ENCODE measurements around the gene SPOCK1.

The SPOCK1 gene

DNA sequence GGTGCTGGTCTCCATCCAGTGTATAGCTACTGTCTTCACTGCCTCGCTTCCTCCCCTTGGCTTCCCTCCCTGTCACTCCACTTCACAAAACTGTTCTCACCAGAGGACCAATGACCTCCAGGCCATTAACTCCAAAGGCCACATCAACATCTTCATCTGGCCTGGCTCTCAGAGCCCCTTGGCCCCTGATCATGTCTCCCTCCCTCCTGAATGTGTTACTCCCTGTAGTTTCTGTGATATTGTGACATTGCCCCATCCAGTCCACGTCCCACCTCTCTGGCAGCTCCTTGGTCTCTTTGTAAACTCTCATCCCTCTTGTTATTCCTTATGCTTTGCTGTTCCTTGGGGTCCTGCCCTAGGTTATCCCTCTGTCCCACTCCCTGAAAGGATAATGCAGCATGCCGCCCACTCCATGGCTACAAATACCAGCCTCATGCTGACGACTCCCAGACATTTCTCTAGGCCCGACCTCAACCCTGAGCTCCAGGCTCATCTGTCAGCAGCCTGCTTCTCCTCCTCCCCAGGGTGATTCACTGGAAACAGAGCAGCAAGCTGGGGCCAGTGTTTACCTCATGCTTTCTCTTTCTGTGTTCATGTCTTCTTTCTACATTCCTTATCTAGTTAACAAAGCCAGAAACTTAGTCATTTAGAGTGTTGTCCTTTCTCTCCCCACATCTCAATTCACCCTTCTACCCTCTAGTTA, 312.2 kb downstream of the SPOCK1 start:
- DNase-seq, result no peak

DNA sequence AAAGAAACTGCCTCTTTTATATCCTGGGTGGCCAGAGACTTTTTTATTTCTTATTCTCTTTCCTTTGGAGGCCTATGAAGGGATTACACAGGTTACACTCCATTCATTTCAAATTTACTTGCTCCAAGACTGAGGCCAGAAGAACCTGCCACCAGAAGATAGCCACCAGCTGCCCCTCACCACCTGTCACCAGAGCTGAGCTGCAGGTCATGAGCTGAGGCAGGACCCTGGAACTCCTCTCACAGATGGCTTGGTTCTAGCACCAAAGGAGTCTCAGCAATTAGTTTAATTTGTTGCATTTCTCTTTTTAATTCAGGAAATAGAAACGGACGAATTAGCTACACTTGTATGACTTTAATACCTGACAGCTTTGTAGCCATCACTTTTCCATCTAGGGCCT, 313.9 kb downstream of the SPOCK1 start:
- no peak for DNase-seq

DNA sequence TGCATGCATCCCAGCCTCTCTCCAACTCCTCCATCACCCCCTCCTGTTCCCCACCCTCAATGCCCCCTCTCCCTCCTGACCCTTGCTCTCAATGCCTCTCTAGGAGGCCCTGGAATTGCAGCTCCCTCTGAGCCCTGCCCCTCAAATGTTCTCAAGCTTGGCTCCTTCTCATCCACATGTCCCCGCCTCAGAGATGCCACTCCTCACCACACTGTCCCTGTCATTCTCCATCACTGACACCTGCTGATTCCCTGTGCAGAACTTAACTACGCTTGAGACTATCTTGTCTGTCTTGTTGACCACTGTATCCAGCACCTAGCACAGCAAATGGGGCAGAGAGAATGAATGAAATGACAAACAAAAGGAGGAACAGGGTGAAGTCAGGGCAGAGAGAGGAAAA, 314.4 kb downstream of the SPOCK1 start:
- no peak for DNase-seq

DNA sequence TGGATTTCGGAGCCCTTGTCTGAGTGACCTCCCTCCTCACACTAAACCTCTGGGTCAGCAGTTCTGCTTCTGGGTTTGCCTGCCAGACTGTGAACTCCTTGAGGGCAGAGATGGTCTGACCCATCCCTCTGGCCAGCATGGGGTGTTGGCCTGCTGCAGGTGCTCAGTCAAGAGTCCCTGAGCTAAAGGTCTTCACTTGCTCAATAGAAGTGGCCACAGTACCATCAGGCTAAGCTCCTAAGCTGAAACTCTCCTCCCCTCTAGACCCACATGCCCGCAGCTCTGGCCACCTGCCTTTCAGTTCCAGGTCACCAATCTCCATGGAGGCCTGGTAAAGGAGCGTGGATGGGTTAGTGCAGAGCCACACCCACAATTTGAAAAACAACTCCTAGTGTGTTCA, 316.6 kb downstream of the SPOCK1 start:
- DNase-seq, result no peak

DNA sequence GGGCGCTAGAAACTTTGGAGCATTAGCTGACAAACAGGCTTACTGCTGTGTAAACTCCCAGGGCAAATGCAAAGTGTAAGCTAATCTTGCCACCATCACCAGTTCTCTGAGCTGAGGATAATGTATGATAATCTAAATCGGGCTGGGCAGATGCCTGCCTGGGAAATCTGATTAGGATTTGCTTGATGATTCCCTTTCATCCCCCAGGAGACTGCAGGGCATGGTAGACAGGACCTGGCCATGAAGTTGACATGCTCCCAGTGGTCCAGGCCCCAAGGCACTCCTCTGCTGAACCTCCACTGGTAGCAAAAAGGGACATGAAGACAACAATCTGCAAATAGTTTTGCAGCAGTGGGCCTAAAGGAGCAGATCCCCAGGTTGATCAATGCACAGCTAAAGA, 317.5 kb downstream of the SPOCK1 start:
- DNase-seq, result no peak

DNA sequence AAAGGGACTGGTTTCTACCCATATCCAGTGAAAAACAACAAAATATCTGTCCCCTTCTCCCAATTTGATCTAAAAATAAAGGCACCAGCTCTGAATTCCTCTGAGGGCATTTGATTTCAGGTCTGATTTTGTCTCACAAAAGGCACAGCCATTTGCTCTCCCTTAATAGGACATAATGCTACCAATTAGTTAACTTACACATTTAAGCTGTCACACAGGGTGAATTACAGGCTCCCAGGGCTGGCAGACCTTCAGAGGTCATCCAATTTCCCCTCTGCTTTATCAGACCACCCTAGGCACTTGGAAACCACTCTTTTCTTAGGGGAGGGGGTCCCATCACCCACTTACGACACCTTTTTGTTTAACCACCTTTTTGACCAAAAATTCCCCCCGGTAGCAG, 319.9 kb downstream of the SPOCK1 start:
- DNase-seq, result no peak

DNA sequence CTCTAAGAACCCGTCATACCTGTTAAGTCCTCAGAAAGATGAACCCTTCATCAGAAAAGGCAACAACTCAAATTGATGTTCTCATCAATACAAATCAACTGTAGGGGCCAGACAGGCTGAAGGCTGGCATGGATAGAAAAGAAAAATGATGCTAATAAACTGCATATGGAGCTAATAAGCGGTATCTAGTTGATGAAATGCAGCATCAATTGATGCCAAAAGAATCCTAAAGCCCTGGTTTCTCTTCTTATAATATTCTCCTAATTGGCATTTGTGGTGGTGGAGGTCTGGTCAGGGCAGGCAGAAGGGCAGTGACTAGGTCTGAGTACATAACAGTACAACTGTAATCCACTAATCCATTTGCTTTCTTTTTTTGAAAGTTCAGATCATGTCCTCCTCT, 322.5 kb downstream of the SPOCK1 start:
- no peak for DNase-seq

DNA sequence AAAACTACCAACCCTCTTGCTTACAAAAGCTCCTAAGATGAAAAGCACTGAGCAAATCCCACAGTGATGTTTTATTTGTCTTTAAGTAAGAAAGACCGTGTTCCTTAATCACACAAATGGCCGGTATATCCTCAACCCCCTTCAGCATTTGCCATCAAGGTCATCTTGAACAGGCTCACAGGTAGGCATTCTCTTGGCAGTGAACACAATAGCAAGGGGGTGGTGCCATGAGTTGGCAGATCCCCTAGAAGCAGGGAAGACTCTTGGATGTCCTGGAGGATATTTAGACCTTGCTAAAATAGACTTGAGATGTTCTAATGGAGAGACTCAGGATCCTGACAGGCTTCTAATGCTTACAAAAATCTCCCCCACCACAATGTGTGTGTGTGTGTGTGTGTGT, 323.0 kb downstream of the SPOCK1 start:
- DNase-seq, result no peak

DNA sequence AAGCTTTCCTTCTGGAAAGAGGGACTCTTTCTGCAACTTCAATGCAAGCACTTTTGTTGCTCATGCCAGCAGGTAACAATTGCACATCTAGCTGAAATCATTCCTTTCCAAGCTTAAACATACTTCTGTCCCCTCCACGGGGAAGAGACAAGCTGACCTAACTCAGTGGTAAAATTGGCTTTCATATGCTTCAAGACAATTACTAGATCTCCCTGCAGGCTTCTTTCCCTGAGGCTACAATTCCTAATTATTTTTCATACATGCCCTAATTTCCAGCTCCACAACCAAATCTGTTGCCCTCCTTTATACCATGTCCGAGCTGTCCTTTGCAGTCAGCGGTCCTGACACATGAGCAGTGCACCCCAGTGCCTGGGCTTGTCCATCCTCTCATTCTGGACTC, 324.9 kb downstream of the SPOCK1 start:
- DNase-seq, result no peak

DNA sequence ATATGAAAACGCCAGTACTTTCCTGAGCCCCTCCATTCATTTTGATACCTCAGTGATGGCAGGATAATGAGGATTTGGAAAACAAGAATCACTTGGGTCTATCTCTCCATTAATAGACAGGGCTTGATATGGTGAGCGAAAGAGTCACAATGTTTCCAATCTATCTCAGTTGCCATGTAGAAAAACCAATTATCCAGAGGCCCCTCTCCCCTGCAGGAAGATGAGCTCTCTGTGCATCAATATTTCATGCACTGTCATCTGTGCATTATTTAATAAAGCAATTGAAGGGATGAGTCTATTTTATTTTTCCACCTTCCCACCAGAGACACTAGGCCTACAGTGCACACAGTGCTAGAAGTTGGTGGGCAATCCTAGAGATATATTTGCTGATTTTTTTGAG, 326.9 kb downstream of the SPOCK1 start:
- no peak for DNase-seq

DNA sequence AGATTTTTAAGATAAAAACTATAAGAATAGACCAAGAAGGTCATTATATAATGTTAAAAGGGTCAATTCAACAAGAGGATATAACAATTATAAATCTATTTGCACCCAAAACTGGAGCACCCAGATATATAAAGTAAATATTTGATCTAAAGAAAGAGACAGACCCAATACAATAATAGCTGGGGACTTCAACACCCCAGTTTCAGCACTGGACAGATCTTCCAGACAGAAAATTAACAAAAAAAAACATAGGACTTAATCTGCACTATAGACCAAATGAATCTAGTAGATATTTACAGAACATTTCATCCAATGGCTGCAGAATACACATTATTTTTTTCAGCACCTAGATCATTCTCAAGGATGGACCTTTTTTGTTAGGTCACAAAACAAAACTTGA, 331.9 kb downstream of the SPOCK1 start:
- DNase-seq, result no peak

DNA sequence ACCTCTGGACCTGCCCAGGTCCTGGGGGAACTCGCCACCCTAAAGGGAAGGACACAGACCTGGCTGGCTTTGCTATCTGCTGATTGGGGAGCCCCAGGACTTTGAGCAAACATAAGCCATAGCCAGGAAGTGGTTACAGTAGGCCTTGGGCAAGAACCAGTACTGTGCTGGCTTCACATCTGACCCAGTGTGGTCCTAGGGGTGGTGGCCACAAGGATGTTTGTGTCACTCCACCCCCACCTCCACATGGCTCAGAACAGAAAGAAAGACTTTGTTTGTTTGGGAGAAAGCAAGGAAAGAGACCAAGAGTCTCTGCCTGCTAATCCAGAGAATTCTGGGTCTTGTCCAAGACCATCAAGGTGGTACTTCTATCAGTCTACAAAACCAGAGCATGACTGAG, 334.2 kb downstream of the SPOCK1 start:
- no peak for DNase-seq

DNA sequence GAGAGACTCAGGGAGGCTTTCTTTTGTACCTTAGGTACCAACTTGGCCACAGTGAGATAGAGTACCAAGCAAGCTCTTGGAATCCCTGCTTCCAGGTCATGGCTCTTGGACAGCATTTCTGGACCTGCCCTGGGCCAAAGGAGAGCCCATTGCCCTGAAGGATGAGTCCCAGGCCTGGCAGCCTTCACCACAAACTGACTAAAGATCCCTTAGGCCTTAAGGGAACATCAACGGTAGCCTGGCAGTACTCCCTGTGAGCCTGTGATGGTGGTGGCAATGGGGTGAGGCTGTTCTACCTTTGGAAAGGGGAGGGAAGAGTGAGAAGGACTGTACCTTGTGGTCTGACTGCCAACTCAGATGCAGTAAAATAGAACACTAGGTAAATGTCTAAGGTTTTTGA, 334.6 kb downstream of the SPOCK1 start:
- DNase-seq, result no peak

DNA sequence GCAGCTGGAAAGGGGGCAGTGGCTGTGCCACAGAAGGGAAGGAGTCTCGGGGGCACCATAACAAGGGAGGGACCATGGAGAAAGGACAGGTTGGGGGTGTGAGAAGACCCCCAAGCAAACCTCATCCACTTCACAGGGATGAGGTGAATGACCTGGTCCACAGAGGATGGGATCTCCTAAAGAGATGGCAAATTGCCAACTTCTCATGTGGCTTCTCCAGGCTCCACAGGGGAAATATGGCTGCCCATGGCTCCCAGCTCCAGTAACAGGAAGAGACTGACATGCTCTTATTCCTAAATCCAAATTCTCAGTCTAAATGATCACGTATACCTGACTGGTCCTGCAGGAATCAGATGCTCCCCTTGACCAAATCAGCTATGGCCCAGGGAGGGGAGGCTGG, 340.4 kb downstream of the SPOCK1 start:
- no peak for DNase-seq

DNA sequence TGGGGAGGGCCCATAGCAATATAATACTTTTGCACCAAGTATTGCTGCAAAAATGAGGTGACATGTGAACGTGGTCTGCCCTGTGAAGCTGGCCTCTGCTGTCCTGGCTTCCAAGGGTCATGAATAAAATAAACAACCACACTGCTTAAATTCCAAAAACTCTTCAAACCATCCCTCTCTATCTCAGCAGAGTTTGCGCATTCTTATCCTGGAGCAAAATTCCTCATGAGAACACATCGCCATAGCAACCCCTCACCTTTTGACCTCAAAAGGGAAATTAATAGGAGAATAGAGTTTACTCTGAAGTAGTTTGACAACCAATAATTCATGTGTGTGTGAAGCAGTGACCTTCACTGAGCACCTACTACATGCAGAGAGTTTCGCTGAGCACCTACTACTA, 342.9 kb downstream of the SPOCK1 start:
- no peak for DNase-seq

DNA sequence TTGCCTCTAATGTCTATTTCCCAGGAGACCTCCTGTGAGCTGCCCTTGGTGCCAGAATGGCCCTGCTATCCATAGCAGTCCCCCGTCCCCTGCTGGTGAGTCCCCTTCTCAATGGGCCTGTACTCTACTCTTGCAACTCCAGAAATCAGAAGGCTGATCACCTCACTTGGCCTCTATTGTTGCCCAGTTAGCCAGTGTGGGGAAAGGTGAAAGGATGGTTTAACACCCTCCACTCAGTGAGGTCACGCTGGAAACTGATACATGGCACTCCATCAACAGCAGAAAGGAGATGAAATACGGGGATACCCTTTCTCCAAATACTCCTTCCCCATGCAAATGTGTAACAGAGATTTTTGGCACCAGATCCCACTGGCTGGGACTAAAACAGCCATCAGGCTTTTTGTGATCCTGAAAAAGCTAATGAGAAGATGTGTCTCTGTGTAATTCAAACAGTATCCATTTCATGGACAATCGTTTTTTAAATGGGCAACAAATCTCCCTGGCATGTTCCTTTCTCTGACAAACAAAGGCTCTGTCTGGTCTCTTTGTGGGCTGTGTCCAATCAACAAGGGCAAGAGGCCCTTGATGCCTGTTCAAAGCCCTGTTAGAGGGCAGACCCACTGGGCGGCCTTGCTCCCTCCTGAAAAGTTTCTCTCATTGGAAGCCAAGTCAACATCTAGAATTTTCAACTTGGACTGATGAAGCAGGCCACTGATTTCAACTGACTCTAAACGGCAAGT, 343.7 kb downstream of the SPOCK1 start:
- no peak for DNase-seq

DNA sequence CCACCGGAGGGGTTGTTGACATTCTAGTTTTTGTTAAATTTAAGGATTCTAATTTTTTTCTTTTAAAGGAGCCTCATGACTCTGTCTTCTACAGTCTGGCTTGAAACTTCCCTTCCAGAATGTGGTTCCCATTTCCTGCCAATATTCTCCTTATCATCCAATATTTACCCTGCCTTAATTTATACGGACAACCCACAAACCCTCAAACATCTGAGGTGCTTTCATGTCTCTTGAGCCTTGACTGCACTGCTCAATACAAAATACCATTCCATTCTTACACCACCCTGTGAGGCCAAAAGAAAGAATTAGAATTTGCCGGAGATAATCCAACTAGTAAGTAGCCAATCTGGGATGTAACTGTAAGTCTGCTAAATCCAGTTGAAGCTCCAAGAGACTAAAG, 346.5 kb downstream of the SPOCK1 start:
- DNase-seq, result no peak

DNA sequence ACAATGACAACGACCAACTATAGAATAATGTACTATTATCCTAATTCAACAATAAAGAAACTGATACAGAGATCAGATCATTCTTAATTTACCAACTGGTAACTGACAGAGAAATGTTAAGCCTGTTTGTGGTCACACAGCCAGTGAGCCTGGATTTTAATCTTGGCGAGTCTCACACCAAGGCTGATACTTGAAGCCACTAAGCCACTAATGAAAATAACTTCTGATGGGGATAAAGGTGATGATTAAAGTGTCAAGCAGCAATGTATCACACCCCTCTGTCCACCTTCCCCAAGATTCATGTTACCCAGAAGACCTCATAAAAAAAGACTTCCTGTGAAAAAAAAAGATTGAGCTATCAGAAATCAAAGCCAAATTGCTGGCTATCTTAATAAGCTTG, 350.5 kb downstream of the SPOCK1 start:
- DNase-seq, result no peak

DNA sequence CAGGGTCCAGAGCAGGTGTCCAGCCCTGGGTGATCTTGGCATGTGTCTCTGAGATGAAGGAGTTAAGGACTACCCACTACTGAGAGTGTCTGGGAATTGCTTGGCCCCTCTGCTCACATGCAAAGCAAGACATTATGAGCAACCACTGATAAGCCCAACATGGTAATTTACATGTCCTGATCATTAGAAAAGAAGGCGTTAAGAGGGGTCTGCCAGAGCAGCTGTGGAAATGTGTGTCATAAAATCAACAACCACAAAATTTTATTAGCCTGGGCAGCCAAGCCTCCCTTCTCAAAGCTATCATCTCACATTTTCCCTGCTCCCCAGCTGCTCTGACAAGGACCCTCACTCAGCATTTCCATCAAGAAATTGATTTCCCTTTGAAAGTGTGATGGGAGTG, 351.0 kb downstream of the SPOCK1 start:
- DNase-seq, result no peak

DNA sequence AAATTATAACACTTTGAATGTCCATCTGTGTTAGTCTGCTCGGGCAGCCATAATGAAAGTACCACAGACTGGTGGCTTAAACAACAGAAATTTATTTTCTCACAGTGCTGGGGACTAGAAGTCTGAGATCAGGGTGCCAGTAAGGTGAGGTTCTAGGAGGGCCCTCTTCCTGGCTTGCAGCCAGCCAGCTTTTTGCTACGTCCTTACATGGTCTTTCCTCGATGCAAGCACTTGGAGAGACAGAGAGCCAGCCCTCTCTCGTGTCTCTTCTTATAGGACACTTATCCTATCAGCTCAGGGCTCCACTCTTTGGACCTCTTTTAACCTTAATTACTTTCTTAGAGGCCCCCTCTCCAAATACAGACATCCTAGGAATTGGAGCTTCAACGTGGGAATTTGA, 351.8 kb downstream of the SPOCK1 start:
- no peak for DNase-seq

DNA sequence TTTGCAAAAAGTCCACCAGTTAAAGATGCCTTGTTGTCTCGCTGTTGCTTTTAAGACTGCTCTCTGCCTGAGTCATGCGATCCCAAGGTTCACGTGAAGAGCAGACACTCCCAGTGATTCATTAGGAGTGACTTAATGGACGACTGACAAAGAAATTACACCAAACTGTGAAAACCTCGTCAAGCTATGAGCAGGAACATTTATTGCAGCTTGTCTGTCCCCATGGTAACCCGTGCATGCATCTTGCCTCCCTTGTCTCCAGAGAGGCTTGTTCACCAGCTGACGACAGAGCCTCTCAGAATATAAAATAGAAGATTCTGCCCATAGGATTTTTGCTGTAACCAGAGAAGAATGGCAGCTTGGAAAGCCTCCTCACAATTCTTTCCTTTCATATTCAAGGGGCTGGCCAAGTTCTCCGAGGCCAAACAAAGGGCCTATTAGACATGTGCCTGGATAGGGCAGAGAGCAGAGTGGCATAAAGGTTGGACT, 352.7 kb downstream of the SPOCK1 start:
- no peak for DNase-seq

DNA sequence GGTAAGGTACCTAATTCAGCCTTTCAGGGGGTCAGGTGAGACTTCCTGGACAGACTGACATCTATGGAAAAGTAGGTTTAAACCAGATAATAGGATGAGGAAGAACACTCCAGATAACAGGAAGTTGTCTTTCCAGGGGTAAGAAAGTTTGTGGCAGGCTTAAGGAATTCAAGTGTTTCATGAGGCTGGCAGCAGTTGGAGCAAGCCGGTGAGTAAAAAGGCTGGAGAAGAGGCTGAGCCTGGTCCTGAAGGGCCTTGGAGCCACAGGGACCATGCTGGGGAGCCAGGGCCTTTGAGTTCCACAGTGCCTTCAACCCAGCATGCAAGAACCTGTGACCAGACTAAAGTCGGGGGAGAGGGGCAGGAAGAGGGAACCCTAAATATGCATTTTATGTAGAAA, 353.4 kb downstream of the SPOCK1 start:
- DNase-seq, result no peak

DNA sequence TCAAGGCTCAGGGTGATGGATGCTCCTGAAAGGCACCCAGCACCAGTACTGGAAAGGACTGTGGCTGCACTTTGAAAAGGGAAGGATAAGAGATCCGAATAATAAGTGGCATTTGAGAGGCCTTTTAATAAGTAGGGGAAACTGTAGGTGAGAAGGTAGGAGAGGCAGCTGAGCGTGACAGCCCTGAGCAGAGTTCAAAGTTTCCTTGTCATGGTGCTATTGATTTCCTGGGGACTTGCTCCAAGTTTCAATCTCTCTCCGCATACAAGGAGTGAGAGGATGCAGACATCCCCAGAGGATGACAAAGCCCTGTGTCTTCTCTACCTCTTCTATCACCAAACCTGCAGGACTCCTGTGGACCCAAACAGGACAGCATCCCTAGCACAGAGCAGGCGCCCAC, 354.5 kb downstream of the SPOCK1 start:
- DNase-seq, result no peak

DNA sequence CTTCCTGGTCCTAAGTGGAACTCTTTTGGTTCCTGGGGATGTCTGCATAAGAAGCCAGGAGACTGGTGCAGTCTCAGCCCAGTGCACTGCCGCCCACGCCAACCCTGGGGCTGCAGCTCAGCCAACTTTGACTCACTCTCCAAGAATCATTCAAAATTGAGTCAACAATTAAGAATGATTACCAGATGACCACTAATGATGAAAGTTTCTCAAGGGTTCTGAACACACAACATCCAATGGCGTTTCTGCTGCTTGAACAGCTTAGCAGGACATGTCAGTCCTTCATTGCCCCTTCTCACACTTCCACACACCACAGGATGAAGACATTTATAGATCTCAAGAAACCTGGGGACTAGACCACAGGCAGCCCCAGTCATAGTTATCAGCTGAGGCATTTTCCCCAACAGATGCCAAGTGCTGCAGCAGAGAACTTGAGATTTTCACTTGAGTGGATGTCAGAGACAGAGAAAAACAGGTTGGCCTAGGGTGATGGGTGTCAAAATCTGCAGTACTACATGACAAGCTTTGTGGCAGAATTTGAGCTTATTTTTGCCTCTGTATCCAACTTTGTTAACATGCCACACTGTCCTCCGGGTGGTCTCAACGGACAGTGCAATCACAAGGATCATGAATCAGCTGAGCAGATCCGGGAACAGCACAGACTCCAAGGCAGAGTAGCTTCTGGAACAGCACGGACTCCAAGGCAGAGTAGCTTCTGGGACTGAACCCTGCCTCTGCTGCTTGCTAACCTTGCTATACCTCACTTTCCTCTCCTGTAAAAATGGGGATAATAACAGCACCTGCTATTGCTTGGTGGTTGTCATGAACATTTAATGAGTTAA, 356.1 kb downstream of the SPOCK1 start:
- DNase-seq, result no peak
